BE2C (cell line): ENCODE data around the gene HAUS8. TPM values are rescaled to one million over a fixed set of nuclear protein-coding genes. Genes with fewer than 3 reads are reported as not detected.

Experiments
- DNase-seq: peaks from one replicate; pipeline ENCODE4 v3.0.0-alpha.2; 2020
- H3K27me3 ChIP-seq: fragments of 250-450 bp; sonication (Bioruptor Pico); 2 replicates; pipeline ENCODE4 v1.5.1; 2020; ENCODE audit warnings: mild to moderate bottlenecking
- H3K36me3 ChIP-seq: fragments of 250-450 bp; sonication (Bioruptor Pico); 2 replicates; pipeline ENCODE4 v1.5.1; 2020; ENCODE audit warnings: mild to moderate bottlenecking
- H3K4me1 ChIP-seq: fragments of 250-450 bp; sonication (Bioruptor Pico); 2 replicates; pipeline ENCODE4 v1.5.1; 2020
- H3K4me3 ChIP-seq: 2 replicates; pipeline ENCODE4 v1.5.1; 2011; ENCODE audit warnings: low read depth, low read length
- H3K9me3 ChIP-seq: fragments of 250-450 bp; sonication (Bioruptor Pico); 2 replicates; pipeline ENCODE4 v1.5.1; 2020
- polyA plus RNA-seq: library from polyadenylated mRNA; unstranded; fragments of >200 nt; gene quantifications from one replicate; pipeline ENCODE4 v1.2.1, GENCODE V29; 2012; ENCODE audit warnings: low read depth, missing spikeins; ENCODE audit not compliant: insufficient read length, insufficient read depth
- TF ChIP-seq, protein P1 (sequence below): IDR thresholded peaks from 2 replicates; pipeline ENCODE4 v1.5.1; 2012; ENCODE audit warnings: mild to moderate bottlenecking, low read depth, low read length

The HAUS8 gene, protein sequence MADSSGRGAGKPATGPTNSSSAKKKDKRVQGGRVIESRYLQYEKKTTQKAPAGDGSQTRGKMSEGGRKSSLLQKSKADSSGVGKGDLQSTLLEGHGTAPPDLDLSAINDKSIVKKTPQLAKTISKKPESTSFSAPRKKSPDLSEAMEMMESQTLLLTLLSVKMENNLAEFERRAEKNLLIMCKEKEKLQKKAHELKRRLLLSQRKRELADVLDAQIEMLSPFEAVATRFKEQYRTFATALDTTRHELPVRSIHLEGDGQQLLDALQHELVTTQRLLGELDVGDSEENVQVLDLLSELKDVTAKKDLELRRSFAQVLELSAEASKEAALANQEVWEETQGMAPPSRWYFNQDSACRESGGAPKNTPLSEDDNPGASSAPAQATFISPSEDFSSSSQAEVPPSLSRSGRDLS
- 8.5 TPM for polyA plus RNA-seq

DNA sequence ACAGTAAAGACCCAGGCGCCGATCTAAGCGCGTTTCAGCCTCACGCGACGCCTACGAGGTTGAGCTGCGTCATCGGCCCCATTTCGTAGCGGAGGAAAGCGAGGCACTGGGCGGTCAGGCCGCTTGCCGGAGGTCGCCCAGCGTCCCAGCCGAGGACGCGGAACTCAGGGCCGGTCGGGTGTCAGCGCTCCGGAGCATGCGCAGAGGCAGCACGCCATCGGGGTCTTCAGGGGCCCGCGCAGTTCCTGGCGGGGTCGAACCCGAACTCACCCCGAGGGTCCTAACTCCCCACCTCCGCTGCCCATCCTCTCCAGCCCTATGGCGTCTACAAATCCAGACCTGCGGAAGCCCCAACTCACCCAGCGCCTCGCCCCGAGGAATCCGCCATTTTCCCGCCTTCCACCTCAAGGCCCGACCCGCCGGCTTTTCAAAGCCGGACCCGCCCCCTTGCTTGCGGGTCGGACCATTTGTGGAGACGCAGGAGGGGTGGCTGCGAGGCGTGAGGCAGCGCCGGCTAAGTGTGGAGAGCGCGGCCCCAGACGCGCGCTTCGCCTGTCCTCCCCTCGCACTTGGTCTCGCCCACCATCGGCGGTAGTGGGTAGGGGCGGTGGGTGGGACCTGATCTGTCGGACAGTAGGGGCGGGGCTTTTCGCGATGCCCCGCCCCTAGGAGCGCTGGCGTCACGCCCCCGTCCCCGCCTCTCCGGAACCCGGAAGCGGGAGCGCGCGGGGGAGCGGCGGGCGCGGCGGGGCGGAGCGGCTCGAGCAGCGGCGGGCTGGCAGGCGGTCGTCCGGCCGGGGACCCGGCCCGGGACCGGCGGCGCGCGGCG is at the start of gene HAUS8, which contains the start of gene MYO9B:
HAUS8 (minus strand) TSS at position 418 of the 829 bp plus-strand sequence; CDS start at position 388, 30 bp downstream.
MYO9B (plus strand) TSS at position 743 of the 829 bp plus-strand sequence. CDS start 25,941 bp downstream, outside the sequence.
- Histone ChIP-seq H3K36me3 (peaks cover 13% of the 10 kb centered on the region; the same call in 1 of the 2 replicates), H3K4me1 (no peaks in the 10 kb centered on the region; the same call in 1 of the 2 replicates), H3K4me3 (peak within 1 kb of the TSS; percentile 83), H3K27me3 (no peaks in the 10 kb centered on the region), H3K9me3 (no peaks in the 10 kb centered on the region)
- TF ChIP-seq, protein P1, sequence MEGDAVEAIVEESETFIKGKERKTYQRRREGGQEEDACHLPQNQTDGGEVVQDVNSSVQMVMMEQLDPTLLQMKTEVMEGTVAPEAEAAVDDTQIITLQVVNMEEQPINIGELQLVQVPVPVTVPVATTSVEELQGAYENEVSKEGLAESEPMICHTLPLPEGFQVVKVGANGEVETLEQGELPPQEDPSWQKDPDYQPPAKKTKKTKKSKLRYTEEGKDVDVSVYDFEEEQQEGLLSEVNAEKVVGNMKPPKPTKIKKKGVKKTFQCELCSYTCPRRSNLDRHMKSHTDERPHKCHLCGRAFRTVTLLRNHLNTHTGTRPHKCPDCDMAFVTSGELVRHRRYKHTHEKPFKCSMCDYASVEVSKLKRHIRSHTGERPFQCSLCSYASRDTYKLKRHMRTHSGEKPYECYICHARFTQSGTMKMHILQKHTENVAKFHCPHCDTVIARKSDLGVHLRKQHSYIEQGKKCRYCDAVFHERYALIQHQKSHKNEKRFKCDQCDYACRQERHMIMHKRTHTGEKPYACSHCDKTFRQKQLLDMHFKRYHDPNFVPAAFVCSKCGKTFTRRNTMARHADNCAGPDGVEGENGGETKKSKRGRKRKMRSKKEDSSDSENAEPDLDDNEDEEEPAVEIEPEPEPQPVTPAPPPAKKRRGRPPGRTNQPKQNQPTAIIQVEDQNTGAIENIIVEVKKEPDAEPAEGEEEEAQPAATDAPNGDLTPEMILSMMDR = no peak
- DNase-seq = peak; percentile 100

DNA sequence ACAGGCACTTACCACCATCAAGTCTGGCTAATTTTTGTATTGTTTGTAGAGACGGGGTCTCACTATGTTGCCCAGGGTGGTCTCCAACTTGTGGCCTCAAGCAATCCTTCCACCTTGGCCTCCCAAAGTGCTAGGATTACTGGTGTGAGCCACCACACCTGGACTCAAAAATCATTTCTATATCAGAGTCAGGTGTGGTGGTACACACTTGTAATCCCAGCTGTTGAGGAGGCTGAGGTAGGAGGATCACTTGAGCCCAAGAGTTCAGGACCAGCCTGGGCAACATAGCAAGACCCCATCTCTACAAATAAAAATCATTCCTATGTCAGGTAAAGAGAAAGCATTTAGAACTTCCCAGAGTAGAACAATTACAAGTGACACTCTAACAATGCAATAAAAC is 48.8 kb upstream of the HAUS8 start:
- Histone ChIP-seq H3K36me3 (no peaks in the 10 kb centered on the region), H3K4me1 (peaks cover 6% of the 10 kb centered on the region; the same call in 1 of the 2 replicates), H3K27me3 (no peaks in the 10 kb centered on the region), H3K4me3 (no peak overlapping the region), H3K9me3 (no peaks in the 10 kb centered on the region)
- TF ChIP-seq, protein P1 = no peak
- DNase-seq = no peak

DNA sequence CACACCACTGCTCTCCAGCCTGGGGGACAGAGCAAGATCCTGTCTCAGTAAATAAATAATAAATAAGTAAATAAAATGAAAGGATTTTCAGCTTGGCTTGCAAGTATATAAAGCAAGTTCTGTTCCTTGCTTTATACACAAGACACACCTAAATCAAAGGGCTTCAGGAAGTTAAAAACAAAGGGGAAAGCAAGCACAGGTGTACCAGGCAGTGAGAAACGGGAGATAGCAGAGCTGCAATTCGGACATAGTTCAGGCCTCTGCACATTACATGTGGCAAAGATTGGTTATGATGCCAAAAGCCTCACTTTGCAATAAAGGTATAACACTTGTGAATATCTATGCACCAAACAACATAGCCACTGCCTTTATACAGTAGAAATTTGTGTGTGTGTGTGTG is 47.8 kb upstream of the HAUS8 start:
- H3K4me3 ChIP-seq = no peak overlapping the region
- no peak for DNase-seq
- no peaks in the 10 kb centered on the region; the same call in 1 of the 2 replicates for H3K36me3 ChIP-seq
- H3K9me3 ChIP-seq = no peaks in the 10 kb centered on the region
- peaks cover 6% of the 10 kb centered on the region; the same call in 1 of the 2 replicates for H3K4me1 ChIP-seq
- H3K27me3 ChIP-seq = no peaks in the 10 kb centered on the region
- TF ChIP-seq, protein P1 = no peak

DNA sequence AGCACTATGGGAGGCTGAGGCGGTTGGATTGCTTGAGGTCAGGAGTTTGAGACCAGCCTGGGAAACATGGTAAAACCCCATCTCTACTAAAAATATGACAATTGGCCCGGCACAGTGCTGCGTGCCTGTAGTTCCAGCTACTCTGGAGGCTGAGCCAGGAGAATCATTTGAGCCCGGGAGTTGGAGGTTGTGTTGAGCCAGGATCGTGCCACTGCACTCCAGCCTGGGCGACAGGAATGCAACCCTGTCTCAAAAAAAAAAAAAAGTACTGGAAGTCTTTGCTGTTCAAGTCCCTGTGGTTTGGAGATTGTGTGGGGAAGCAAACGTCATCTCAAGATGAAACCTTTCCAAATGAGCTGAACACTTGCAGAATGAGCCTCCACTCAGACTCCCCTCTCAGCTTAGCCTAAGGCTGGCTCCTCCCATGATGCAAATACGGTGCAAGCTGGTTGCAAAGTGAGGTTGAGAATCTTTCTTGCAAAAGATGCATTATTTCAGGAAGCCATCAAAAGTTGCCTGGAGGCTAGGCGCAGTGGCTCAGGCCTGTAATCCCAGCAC is 46.6 kb upstream of the HAUS8 start:
- no peak overlapping the region for H3K4me3 ChIP-seq
- TF ChIP-seq, protein P1 = no peak
- no peaks in the 10 kb centered on the region for H3K27me3 ChIP-seq
- no peaks in the 10 kb centered on the region; the same call in 1 of the 2 replicates for H3K36me3 ChIP-seq
- H3K4me1 ChIP-seq = peaks cover 14% of the 10 kb centered on the region
- DNase-seq = no peak
- no peaks in the 10 kb centered on the region for H3K9me3 ChIP-seq

DNA sequence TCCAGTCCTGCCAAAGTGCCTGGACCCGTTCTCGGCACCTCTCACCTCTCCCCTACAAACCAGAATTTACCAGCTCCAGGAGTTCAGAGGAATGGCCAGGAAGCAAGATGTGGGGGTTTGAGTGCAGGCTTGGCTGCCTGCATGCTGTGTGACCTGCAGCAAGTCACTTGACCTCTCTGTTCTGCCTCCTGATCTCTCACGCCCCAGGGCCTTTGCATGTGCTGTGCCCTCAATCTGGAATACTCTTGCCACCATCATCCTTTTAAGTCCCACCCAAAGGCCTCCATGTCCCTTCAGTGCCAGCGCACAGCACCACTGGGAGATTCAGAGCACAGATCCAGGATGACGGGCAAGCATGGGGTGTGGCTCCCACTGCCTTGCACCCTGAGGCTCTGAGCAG is 43.7 kb upstream of the HAUS8 start:
- Histone ChIP-seq H3K36me3 (no peaks in the 10 kb centered on the region; the same call in 1 of the 2 replicates), H3K4me1 (peaks cover 14% of the 10 kb centered on the region), H3K27me3 (no peaks in the 10 kb centered on the region), H3K9me3 (no peaks in the 10 kb centered on the region), H3K4me3 (no peak overlapping the region)
- DNase-seq = no peak
- TF ChIP-seq, protein P1 = no peak
